Superior temporal gyrus (tissue), 1 donor: ENCODE results near the gene SCFD2.
"Not testable (repeated sequence)": the region's sequence is repeated elsewhere in the genome, so short reads cannot be mapped to it uniquely, and the experiment has no call there.

Experiments
- DNase-seq: peaks from one replicate; pipeline ENCODE4 v3.0.0-alpha.2; 2016; ENCODE audit errors: extremely low spot score

The SCFD2 gene

DNA sequence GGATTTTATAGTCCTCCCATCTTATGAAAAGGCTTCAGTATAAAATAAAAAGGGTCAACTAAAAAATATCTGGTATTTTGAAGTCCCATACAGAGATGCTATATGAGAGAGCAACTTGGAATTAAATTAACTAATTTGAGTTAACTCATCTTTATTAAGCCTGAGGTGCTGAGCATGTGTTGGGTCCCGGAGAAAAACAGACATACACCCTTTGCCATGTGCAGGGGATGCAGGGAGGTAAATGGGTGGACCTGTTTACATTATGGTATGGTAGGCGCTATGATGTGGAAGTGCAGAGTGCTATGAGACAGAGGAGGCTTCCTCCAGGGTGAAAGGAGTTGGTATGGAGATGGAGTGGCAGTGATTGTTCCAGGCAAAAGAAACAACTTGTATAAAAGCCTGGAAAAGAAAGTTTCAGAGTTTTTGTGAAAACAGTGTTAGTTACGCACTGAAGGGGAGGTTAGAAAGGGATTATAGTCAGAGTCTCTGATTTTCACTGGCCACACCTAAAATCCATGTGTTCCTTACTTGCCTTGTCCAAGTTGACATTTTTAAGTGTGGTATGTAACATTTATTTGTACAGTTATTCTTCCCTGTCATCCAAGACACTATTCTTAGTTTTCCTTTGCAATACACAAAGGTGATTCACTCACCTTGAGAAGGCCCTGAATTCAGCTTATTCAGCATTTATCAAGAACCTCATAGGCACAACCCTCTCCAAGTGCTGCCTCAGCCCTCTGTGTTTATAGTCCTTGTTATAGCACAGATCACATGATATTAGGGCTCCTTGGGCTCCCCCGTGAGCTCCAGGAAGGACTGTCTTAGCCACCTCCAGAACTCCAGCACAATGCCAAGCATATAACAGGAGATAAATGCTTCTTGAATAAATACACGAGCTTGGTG is 351.7 kb downstream of the SCFD2 start:
- no peak for DNase-seq

DNA sequence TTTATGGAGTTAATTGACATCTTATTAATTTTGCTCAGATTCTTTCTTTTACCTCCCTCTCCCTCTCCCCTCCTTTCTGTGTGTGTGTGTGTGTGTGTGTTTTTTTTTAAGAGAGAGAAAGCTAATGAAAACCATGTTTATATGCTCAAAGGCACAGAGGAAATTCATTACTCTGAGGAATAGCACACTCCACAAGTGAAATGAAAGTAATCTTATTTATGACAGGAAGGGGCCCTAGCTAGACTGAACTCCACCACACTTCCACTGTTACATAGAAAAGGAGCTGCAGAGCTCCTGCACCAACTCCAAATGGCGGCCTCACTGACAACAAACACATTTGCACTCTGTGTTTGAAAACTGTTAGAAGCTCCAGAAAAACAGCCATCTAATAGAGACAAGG is 353.1 kb downstream of the SCFD2 start:
- no peak for DNase-seq

DNA sequence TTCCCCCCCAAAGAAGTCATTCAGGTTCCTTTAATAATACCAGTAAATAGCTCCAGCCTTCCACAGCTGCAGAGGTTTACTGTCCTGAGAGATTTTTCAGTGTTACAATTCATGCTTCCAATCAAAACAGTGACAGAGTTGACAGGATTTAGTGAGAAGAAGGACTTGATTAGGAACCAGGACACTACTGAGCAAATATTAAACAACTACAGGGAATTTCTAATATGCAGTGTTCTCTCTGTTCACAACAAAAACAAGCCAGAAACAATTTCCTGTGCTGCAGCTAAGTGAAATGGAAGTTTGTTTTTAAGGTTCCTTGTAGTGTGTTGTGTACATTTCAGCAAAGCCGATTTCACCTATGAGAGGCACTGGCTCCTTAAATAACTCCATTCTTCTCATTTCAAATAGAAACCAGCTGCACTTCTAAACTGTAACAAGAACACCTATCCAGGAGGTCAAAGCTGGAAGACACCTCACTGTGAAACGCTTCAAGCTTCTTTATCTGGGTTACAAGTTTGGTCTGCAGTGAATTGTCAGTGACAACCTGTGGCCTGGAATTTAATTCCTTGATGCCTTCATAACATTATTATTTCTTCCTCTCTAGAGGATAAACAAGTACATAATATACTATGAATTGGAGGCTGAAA is 354.5 kb downstream of the SCFD2 start:
- DNase-seq = no peak

DNA sequence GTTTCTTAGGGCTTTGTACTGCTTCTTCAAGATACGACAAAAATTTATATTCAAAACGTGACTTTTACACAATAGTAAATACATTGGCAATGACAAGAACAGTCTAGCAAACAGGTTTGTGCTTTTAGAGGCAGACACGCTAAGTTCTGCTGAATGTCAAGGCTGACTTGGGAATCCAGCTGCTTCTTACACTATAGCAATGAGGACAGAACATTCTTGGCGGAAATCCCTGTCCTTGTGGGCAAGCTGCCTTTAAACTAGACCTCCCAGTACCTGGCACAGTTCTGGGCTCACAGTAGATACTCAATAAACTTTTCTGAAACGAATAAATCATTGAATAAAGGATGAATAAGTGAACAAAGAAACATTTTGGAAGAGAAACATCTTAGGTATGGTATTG is 355.5 kb downstream of the SCFD2 start:
- no peak for DNase-seq

DNA sequence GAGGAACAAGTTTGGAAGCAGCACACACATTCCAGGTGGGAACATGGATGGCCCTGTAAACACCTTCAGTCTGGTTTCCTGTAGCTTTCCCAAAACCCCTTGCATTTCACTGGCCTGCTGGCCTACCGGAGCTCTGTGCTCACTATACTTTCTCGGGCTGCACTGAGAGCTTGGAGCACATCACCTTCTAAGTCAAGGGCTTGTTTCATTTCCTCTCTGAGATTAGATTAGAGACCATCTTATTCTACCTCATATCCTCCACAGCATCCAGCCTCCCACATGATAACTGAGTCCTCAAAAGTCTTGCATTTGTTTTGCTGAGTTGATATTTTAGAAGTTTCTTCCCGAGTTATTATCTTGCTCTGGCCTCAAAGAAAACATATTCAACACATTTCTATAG is 356.0 kb downstream of the SCFD2 start:
- no peak for DNase-seq

DNA sequence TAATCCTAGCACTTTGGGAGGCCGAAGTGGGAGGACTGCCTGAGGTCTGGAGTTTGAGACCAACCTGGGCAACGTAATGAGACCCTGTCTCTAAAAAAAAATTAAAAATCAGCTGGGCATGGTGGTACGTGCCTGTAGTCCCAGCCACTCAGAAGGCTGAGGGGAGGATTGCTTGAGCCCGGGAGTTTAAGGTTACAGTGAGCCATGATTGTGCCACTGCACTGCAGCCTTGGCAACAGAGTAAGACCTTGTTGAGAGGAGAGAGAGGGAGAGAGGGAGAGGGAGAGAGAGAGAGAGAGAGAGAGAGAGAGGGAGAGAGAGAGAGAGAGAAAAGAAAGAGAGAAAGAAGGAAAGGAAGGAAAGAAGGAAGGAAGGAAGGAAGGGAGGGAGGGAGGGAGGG is 358.8 kb downstream of the SCFD2 start:
- no peak for DNase-seq

DNA sequence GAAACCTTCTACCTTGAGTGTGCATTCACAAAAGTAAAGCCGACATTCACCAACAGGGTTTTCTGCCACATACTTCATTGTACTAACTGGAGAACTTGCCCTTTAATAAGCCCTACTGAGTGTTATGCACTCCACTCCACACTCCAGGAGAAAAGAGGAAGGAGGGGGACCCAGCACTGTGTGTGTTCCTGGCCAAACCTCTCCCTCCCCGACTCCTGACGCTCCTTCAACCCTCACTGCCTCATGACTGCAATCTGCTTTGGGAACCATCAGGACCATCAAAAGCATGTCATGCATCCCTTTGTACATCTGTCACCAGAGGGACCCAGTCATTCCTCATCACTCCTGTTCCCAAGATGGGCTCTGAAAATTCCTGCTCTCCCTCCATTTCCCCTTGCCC is 360.1 kb downstream of the SCFD2 start:
- DNase-seq = no peak

DNA sequence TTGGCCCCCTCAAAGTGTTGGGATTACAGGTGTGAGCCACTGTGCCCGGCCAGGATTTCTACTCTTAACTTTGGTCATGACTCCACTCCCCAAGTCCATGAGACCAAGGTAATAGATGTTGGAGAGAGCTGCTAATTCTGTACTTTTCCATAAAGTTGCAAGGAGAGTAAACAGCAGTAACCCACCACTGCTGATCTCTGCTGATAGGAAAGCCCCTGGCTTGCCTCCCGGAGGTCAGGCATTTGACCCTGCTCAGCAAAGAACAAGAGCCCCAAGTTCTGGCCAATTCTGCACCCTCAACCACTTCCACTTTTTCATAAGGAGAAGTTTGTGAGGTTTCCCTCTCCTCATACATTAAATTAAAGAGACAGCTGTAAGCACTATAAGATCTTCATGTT is 360.7 kb downstream of the SCFD2 start:
- no peak for DNase-seq

DNA sequence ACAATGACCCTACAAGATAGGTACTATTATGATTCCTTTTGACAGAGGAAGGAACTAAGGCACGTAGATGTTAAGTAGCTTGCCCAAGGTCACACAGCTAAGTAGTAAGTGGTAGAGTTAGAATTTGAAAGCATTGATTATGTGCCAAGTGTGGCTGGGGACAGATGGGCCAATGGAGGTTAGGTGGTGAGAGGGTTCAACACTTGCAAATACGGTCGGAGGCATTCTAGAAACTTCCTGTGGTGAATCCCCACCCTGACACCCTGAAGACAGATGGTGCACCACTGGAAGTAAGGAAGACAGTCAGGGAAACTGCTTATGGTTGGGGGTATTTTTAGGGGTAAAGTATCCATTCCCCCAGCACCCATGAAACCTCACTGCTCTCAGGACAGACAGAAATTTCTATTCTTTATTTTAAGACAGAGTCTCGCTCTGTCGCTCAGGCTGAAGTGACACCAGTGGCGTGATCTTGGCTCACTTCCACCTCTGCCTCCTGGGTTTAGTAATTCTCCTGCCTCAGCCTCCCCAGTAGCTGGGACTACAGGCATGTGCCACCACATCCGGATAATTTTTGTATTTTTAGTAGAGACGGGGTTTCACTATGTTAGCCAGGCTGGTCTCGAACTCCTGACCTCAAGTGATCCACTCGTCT is 361.2 kb downstream of the SCFD2 start:
- no peak for DNase-seq

DNA sequence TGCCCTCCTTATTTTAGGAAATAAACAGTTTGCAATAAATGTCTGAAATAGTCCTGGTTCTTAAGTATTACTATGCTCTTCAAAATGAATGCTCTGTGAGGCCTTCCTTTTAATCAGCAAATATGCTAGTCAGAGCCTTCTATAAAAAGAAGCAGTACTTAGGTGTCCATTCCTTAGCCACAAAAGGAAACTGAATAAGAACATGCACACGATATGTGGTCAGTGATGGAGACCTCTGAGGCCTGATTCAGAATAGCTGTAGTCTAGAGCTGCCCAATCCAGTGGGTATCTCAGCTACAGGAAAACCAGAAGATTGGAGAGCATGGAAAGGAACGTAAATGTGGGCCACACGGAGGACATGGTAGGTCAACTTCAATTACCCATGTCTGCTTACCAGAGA is 361.9 kb downstream of the SCFD2 start:
- no peak for DNase-seq

DNA sequence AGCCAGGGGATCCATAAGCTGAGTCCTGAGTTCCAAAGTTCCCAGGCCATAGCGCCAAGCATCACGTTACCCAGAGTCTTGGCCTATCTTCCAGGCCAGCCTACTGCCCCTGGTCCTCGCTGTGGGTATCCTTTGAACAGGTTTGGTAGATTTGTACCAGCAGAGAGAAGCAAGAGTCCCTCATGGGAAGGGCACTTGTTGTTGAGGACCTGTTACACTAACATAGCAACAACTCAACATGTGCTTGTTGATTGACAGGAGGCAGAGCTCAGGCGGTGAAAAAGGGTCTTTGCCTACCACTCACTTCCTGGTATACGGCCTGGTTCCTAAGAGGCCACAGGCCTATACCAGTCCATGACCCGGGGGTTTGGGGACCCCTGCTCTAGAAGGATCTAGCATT is 365.3 kb downstream of the SCFD2 start:
- DNase-seq = no peak

DNA sequence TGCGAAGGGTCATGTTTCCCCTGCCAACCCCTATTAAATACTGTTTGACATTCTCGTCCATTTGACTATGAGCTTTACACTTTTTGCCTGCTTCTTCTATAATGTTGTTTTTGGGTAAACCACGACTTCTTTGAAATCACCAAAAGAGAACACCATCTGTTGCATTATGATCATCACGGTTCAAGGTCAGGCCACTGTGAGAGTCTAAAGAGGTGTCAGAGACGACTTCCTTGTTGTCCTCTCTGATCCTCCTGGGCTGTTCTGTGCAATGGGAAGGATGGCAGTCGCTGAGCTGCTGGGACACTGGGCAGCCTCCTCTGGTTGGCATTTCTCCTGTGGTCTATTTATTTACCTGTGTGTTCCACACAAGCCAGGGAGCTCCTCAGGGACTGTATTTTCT is 366.2 kb downstream of the SCFD2 start:
- DNase-seq = no peak

DNA sequence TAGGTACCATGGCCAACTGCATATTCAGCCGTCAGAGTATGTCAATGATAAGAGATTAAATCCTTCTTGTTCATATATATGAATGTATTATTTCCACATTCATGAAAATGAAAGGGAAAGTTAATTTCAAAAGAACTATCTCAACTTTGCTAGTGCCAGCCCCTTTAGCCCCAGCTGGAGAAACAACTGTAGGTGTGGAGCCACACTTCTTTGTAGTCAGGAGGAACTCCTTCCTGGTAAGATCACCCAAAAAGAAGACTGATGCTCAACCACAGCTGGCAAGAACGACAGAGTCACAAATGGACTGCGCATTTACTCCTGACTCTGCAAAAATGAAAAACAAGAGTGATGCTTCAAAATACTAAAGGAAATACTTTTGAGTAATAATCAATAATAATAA is 367.4 kb downstream of the SCFD2 start:
- DNase-seq = no peak

DNA sequence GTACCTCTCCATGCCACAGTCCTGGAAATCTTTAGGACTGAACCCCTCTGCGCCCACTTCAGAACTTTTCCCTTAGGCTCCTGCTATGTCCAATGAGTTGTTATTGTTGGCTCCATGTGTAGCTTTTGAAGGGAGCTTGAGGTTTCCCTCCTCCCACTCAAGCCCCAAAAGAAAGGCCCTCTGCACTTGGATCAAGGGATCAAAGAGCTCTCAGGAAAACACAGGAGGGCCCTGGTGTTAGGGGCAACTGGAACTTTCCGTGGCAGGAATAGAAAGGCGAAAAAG is 368.8 kb downstream of the SCFD2 start:
- no peak for DNase-seq

DNA sequence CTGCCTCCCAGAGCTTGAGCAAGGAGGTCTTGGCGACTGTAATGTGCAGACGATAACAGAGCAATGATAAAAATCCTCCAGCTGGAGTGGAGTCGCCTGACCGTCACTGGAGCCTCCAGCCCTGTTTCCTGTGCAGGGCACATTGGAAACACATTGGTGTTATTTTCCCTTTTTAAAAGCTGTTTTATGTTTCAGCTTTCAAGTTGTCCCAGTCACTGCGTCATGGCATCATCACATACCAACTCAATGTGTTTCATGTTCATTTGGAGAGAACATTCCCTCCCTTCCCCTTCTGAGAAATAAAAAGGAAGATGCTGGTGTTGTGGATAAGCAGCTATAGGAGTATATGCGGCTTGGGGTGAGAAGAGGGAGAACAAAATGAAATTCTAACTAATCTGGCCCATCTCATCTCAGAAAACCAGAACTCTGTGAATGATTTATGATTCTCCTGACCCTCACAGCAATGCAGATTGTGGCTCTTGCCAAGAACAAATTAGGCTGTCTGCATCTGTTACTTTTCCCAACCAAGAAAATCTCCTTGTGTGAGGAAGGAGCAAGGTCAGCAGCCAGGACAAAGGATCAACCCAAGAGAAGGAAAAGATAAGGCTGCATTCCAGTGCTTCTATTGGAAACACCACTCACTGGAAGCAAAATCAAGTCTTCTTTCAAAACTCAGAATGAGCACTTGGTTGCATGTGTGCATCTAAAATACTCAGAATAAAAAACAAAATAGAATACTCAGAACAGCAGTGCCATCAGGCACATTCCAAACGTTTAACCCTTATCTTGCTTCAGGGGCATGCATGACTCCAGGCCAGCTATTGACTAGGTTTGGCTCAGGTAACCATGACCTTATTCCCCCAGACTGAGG is 369.4 kb downstream of the SCFD2 start:
- DNase-seq = no peak

DNA sequence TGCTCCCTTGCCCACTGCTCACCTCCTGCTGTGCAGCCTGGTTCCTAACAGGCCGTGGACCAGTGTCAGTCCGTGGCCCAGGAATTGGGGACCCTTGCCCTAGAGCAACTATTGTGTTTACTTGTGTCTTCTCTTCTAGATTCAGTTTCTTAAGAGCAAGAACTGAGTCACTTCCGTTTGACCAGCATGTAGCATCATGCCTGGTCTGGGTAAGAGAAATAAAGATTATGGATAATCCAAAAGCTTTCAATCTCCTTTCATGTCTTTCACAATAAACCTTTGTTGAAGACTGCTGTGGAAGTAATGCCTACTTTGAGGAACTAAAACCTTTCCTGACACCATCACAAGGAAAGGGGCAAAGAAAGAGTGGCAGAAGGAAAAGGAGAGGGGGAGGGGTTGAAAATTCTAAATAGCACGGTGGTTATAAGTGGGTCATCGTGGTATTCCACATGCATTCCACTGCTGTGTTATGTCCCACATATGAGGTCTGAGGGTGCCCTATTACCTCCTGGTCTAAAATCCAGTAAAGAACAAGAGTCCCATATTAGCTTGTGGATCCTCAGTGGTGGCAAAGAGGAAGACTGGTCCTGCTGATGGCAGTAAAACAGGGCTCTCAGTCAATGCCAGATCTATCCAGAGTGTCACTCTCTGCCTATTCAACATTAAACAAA is 370.4 kb downstream of the SCFD2 start:
- DNase-seq = no peak

DNA sequence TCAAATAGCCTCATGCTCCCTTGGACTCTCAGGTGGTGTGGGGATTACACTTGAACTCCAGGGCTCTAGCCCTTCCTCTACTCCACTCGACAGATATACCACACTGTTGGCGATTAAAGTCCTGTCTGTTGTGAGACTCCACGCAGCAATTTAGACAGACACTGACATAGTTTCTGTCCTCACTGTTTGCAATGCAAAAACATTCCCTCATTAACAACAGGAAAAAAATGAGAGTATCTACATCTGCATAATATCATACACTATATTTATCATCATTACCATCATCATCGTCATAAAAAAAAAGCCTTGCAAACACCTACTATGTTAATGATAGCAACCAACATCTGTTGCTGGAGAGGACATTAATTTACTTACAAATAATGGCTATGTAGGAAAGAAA is 371.3 kb downstream of the SCFD2 start:
- no peak for DNase-seq

DNA sequence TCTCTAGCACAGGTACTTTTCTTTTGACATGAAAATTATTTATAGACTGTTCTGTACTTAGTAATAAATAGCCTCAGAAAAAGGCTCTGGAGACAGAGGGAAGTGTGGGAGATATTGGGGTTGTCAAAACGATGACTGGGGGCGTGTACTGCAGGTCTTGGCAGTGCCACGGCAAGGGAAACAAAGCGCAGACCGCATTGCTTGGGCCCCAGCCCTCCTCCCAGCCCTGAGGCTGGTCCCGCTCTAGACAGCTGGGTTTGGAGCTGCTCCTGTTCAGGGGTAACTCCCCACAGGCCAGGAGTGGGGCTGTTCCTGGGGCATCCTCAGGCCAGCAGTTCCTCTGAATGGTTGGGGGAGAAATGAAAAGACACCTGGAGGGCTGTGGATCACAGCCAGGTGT is 372.1 kb downstream of the SCFD2 start:
- DNase-seq = no peak

DNA sequence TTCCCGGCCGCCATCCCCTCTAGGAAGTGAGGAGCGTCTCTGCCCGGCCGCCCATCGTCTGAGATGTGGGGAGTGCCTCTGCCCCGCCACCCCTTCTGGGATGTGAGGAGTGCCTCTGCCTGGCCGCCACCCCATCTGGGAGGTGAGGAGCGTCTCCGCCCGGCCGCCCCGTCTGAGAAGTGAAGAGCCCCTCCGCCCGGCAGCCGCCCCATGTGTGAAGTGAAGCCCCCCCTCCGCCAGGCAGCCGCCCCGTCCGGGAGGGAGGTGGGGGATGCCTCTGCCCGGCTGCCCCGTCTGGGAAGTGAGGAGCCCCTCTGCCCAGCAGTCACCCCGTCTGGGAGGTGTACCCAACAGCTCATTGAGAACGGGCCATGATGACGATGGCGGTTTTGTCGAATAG is 373.3 kb downstream of the SCFD2 start:
- not testable (repeated sequence) for DNase-seq

DNA sequence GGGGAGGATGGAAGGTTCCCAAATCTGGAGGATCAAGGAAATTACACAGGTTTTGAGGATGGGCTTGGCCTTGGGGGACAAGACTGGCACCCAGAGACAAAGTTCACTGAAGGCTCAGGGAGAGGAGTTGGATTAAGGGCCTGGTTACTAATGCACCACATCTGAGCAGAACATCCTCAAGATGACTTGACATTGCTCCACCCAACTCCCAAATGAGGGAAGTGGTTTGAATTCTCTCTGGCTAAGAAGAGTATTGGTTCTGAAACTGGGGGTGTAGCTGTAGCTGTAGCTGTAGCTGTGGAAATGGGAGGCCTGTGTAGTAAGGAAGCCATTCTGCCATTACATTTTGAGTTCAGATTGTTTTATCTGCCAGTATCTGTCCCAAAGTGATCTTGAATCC is 374.4 kb downstream of the SCFD2 start:
- DNase-seq = no peak

DNA sequence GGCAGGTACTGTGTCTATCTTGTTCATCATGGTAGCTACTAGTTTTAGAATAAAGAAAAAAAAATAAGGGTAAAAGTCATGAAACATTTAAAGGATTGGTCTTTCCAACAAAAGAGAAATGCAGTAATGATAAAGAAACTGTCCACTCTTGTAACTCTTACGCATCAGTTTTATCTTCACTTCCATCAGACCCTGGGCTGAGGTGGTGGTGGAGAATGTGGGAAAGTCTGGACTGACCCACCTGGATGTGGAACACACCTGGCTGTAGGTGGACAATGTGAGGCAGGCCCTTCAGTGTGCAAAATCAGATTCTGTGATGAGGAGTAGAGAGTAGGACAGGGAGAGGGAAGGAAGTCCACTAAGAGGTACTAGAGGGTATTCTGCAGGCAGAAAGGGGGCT is 375.2 kb downstream of the SCFD2 start:
- DNase-seq = no peak

DNA sequence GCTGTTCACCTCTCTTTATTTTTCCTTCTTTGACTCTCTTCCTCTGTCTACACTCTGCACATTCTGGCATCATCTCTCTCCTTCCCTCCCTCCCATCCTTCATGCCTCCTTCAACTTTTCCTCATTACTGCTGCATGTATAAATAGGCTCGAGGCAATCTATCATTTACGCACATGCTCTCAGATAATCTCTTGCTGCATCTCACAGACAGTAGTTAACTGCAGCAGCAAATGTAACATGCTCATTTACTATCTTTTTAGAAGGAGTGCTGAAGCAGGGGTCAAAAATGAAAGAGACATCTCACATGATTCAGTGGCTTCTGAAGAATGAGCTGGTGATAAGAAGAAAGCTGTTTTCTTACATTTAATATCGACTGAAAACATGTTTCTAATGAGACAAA is 376.0 kb downstream of the SCFD2 start:
- DNase-seq = no peak
